NCI-H1694 (cell line): ENCODE results near the gene FOSB.
"Not testable (repeated sequence)": the region's sequence is repeated elsewhere in the genome, so short reads cannot be mapped to it uniquely, and the experiment has no call there.

ENCODE experiments used
- DNase-seq: peaks from one replicate; lab custom pipeline; 2025; lab: John Stamatoyannopoulos, UW

The FOSB gene

DNA sequence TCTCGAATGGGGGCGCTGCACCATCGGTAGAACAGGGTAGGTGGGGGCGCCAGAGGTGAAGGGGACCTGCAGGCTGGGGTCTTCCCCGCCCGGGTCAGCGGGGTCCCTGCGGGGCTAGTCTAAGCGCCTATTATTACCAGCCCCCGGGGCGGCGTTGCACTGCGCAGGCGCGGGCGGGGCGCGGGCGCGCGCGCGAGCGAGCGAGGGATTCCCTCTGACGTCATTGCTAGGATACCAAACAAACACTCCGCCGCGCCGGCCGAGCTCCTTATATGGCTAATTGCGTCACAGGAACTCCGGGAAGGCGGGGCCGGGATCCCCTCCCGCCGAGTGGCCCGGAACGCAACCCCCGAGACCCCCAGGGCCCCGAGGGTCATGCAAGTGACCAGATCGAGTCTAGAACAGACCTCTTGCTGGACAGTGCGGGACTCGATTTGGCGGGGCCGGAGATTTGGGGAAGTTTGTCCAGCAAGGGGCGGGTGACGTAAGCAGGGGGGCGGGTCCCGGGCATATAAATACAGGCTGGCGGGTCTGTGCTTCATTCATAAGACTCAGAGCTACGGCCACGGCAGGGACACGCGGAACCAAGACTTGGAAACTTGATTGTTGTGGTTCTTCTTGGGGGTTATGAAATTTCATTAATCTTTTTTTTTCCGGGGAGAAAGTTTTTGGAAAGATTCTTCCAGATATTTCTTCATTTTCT is at the start of gene FOSB:
Gene FOSB (plus strand): TSS at position 541 of the 703 bp plus-strand sequence. CDS start 591 bp downstream, outside the sequence.
- DNase-seq: peak; percentile 90

DNA sequence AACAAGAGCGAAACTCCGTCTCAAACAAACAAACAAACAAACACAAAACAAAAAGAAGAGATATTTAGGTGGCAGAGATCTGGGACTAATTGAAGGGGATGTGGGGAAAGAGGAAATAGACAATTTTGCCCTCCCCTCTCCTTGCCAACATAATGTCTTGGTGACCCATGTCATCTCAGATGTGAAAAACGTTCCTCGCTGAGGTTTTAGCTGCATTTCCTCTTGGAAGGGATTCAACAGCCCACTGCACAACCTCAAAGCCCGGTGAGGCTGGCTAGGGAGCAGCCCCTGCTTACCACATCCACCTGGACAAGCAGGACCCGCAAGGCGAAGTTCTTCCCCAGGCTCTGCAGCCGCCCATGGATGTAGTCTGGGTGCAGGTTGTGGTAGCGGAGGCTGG is 49.0 kb upstream of the FOSB start:
- DNase-seq: no peak

DNA sequence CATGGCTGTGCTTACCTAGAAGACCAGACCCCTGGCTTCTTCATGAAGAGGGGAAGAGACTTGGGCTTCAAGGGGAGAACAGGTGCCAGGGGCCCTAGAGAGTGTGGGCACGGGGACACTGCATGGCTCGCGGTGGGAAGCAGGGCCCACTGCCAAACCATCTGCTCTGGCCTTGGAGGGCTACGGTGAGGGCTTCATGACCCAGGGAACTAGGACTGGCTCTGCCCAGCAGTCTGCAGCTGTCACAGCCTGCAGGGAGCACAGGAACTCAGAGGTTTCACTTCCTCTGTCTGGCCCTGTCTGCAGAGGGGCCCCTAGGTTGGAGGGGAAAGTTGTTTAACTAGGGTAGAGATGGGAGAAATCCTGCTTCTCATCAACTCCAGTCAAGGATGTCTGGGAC is 48.4 kb upstream of the FOSB start:
- no peak for DNase-seq

DNA sequence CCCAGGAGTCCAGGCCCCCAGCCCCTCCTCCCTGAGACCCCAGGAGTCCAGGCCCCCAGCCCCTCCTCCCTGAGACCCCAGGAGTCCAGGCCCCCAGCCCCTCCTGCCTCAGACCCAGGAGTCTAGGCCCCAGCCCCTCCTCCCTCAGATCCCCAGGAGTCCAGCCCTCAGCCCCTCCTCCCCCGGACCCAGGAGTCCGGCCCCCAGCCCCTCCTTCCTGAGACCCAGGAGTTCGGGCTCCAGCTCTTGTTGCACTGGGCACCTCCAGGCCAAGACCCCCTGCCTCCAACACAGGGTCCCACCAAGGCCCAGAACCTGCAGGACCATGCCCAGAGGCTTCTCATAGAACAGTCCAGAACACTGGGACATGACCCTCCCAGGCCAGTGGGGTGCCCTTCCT is 47.9 kb upstream of the FOSB start:
- DNase-seq: no peak

DNA sequence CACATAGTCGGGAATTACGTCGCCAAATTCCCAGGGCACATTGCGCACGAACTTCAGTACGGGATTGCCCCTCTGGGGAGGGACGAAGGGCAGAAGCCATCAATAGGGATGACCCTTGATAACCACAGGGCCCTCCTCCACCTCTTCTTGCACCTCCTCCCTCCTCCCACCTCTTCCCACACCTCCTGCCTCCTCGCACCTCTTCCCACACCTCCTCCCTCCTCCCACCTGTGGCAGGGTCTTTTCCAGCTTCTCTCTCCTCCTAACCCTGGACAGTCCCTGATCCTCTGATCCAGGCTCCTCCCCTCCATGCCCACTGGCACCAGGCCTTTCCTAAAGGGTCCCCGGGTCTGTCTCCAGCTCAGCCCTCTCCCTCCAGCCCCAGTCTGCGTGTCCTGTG is 47.4 kb upstream of the FOSB start:
- DNase-seq: no peak

DNA sequence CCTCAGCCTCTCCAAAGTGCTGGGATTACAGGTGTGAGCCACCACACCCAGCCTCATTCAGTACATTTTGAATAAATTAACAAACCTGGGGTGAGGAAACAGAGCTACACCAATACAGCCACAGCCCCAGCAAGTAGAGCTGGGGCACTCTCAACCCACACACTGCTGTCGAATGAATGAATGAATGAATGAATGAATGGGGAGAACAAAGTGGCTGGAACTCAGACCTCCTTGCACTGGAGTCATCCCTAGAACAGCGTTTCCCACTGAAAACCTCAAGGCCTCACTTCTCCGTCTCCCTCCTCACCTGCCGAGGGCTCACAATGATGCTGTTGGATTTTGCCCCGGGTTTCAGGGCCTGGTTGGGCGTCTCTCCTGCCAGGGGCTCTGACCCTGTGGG is 46.9 kb upstream of the FOSB start:
- no peak for DNase-seq

DNA sequence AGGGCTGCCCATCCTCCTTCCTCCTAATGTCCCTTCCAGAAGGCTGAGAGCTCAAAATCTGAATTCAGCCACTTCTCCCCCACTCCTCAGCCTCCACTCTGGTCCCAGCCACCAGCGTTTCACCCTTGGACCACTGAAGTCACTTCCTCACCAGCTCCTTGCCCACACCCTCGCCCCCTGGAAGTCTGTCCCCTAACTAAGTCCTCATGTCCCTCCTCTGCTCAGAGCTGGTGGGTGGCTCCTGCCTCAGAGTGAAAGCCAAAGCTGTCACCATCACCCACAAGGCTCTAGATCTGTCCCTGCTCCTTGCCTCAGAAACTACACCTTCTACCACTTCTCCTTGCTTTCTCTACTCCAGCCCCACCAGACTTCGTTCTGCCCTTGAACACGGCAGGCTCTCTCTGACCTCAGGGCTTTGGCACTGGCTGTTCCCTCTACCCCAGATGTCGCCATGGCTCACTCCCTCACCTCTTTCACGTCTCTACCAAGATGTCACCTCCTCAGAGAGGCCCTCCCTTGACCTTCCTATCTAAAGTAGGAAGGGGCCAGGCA is 45.8 kb upstream of the FOSB start:
- DNase-seq: no peak

DNA sequence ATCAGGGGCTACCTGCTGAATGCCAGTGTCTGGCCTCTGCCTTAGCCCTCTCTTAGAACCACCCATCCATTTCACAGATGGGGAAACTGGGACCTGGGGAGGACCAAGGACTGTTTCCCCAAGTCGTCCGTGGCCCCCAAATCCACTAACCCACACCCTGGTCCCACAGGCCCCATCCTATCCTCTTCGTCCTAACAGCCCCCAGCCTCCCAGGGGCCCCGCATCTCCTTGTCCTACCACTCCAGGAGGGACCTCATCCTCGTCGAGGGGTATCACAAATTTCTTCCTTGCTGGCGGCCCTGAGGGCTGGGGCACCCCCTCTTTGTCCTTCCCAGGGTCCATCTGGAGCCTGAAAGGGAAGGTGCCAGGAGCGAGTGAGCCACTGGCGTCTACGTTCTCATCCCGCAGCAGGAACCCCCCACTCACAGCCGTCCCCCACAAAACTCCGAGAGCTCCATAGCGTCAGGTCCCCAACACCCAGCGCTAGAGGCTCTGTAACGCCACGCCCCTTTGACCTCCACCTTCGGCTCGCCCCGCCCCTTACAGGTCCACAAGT is 44.7 kb upstream of the FOSB start:
- DNase-seq: no peak

DNA sequence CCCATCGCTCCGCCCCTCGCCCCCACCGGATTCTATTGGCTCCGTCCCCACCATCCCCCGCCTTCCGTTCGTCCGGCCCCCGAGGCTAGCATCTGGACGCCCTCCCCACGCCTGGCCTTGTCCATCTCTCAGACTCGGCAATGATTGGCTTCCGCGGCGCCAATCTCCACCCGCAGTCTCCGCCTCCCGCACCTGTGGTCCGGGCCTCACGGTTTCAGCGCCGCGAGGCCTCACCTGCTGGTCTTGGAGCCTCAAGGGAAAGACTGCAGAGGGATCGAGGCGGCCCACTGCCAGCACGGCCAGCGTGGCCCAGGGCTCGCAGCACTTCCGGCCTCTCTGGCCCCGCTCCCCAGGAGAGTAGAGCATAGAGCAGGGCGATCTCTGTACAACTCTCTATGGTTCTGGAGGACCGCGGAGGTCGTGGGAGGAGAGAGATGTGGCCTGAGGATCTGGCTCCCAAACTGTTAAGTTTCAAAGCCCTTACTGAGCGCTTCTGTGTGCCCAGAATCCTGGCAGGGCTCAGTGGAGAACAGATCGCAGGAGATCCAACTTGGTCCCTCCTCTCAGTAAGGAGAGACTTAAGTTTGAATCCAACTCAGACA is 44.1 kb upstream of the FOSB start, which contains the start of gene ERCC1:
Gene ERCC1 (minus strand): TSS at position 329 of the 602 bp plus-strand sequence. CDS start 543 bp downstream, outside the sequence.
- peak; percentile 91 for DNase-seq

DNA sequence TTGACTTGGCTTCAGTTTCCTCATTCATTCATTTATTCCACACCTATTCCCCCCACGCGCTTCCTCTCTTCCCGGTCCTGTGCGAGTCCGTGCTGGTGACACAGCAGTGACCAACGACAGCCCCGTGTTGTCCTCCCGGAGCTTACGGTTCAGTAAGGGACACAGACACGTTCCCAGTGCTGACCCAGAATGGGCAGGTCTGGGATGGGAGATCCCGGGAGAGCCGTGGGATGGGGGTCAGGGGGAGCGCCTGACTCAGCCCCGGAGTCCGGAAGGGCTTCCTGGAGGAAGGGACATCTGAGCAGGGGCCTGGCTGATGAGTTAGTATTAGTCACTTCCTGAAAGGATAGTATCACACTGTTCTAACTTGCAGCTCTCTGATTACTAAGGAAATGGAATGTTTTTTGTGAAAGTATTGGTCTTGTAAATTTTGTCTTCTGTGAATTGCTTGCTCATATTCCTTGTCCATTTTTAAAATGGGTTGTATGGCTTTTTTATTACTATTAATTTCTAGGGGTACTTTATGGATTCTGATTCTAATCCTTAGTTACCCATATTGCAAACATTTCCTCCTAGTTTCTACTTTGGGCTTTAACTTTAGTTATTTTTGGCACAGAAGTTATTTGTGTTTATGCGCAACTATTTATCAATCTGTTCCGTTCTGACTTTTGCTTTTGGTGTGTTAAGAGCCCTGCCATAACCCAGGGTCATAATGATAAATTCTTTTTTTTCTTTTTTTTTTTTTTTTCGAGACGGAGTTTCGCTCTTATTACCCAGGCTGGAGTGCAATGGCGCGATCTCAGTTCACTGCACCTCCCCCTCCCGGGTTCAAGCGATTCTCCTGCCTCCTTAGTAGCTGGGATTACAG is 43.4 kb upstream of the FOSB start:
- peak; percentile 41 for DNase-seq

DNA sequence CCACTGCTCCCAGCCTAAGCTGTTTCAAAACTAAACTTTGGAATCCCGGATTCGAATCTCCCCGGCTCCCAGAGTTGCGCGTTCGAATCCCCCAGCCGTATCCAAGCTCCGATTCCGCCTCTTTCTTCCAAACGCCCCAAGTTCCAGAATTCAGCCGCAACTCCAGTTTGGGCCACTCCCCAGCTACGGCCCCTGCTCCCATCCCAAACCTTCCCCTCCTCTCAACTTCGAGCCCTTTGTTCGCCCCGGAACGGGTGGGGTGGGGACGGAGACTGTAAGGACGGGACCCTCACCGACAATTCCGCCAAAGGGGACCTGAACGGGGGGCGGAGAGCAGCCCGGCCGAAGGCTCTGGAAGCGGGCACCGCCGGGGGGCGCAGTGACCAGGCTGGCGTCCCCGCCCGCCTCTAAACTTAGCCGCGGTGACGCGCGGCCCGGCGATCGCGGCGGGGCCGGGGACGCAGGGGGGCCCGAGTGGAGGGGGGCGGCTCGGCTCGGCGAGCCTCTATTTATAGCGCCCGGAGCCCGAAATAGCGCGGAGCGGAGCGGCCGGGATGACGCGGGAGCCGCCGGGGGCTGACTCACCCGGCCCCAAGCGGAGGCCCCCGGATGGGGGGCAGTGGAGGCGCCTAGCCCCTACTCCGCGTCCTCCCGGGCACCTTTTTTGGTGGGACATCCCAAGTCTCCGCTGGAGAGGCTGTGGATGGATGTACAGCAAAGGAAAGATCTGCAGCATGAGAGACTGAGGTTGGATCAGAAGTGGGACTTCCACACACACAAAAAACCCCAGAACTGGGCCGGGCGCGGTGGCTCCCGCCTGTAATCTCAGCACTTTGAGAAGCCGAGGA is 39.2 kb upstream of the FOSB start:
- DNase-seq: no peak

DNA sequence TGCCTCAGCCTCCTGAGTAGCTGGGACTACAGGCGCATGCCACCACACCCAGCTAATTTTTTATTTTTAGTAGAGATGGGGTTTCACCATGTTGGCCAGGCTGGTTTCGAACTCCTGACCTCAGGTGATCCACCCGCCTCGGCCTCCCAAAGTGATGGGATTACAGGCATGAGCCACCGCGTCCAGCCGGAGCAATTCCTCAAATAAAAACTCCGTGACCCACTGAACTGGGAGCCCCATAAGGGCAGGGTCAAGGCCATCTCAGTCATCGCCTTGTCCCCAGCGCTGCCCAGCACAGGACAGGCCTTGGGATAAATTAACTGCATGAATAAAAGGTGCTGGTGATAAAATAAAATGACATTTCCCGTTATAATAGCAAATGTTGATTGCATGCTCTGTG is 37.9 kb upstream of the FOSB start:
- DNase-seq: not testable (repeated sequence)

DNA sequence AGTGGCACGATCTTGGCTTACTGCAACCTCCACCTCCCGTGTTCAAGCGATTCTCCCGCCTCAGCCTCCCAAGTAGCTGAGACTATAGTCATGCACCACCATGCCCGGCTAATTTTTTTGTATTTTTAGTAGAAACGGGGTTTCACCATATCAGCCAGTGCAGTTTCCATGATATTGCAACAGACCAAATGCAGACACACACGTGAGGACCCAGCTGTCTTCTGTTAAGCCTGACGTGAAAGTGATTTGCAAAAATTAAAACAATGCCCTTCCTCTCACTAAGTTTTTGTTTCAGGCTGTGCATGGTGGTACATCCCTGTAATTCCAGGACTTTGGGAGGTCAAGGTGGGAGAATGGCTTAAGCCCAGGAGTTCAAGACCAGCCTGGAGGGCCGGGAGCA is 36.8 kb upstream of the FOSB start:
- DNase-seq: not testable (repeated sequence)

DNA sequence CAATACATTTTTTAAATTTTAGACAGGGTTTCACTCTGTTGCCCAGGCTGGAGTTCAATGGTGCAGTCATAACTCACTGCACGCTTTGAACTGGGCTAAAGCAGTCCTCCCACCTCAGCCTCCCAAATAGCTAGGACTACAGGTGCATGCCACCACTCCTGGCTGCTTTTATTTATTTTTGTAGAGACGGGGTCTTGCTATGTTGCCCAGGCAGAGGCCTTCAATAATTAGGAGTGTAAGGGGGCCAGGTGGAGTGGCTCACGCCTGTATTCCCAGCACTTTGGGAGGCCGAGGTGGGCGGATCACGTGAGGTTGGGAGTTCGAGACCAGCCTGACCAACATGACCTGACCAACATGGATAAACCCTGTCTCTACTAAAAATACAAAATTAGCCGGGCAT is 35.3 kb upstream of the FOSB start:
- not testable (repeated sequence) for DNase-seq

DNA sequence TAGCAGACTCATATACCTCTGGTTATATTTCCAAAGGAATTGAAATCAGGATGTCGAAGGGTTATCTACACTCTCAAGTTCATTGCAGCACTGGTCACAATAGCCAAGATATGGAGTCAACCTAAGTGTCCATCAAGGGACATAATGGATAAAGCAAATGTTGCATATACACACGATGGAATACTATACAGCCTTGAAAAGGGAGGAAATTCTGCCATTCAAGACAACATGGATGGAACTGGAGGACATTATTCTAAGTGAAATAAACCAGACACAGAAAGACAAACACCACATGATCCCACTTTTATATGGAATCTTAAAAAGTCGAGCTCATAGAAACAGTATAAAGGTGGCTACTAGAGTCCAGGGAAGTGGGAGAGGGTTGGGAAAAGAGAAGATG is 30.5 kb upstream of the FOSB start:
- DNase-seq: no peak

DNA sequence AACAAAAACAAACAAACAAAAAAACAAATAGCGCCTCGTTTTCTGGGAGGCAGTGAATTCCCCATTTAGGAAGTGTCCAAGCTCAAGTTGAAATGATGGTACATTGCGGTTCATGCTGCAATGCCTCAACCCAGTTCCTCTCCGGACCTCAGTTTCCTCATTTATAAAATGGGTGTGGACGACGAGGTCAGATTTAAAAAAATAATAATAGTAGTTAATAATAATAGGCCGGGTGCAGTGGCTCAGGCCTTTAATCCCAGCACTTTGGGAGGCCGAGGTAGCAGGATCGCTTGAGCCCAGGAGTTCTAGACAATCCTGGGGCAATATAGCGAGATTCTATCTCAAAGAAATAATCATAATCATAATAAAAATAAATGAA is 28.6 kb upstream of the FOSB start:
- no peak for DNase-seq

DNA sequence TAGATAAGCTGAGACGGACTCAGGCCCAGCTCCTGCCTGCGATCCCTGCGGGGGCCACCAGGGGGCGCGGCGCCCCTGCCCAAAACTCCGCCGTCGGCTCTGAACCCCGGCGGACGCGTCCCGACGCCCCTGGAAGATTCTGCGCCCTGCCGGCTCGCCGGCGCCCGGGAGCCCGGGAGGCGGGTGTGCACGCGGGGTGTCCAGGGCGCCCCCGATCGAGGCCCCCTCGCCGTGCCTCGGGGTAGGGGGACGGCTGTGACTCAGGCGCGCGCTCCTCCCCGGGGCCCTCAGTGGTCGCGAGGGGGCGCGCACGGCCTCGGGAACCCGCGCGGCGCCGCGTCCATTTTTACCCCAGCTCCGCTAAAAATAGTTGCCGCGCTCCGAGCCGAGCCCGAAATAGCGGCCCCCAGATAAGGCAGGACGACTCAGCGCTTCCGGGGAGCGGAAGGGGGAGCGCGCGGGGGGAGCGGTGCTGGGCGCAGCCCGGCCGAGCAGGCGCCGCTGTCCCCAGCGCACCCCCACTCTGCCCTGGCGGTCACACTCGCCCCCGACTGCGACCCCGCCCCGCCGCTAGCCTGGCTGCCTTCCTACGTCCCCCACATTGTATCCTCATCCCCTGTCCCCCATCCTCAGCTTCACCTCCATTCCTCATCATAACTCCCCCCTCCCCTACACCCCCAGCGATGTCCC is 28.1 kb upstream of the FOSB start:
- peak; percentile 55 for DNase-seq

DNA sequence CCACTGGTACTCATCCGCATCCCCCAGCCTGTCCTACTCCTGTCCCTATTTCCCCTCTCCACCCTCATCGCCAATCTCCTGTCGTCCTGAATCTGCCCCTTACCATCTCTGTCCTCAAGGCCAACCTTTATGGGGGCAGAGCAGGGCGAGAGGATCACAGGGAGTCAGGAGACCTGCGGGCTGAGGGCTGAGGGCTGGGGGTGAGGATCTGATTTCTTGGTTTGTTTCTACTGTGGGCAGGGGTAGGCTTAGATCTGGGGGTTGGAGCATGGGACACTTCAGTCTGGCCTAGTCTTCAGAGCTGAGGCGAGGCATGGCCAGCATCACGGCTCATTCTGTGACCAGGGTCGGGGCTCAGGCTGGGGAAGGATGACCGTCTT is 27.5 kb upstream of the FOSB start:
- no peak for DNase-seq

DNA sequence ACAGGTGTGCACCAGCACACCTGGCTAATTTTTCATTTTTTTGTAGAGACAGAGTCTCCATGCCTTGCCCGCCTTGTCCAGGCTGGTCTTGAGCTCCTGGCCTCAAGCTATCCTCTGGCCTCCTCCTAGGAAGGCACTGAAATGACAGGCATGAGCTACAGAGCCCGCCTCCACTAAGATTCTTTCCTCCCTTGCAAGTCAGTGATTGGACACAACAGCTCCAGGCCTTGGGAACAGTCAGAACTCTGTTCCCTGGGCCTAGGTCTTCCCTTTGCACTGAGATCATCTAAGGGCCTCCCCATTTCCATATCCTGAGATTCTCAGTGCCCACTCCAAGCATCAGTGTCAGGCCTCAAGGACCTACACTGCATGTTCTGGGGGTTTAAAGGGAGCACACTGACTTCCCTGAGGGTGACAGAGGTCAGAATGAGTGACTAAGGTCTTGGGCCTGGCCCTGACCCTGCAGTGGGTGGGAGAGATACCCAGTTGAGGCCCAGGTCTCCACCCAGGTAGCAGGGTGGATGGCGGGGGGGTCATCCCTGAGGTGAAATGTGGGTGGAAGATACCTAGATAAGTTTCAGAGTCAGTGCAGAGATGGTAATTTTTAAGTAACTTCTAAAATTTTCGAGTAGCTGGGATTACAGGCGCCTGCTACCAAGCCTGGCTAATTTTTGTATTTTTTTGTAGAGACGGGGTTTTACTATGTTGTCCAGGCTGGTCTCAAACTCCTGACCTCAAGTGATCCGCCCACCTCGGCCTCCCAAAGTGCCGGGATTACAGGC is 26.7 kb upstream of the FOSB start:
- DNase-seq: no peak

DNA sequence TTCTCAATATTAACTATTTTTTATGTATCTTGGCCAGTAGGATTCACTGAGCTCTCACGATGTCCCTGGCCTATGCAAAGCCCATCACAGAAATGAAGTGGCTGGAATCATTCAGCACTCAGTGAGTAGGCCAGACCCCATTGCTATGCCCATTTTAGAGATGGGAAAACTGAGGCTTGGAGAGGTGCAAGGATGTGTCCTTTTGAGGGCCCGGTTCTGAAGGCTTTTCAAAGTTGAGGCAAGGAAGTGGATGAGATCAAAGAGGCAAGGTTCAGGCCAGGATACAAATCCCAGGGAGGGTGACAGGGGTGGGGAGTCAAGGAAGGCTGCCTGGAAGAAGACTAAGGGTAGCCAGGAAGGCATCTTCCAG is 25.4 kb upstream of the FOSB start:
- no peak for DNase-seq
